Measurements from ENCODE around the gene SUSD3. TPM values are rescaled to one million over a fixed set of nuclear protein-coding genes. Genes with fewer than 3 reads are reported as not detected.
"Not testable (repeated sequence)": the region's sequence is repeated elsewhere in the genome, so short reads cannot be mapped to it uniquely, and the experiment has no call there.

SUSD3 gene
- 1.7 TPM for total RNA-seq
- long read RNA-seq, partial matches to known transcripts, result 0 of 1 reads
- long read RNA-seq, other reads (novel, unspliced or antisense), result 0 of 1 reads

GRCh38 chr9:93058355-93059010, at the start of gene SUSD3:
Gene SUSD3, plus strand, starts transcription at chr9:93058701. Its CDS starts 42 bp downstream, at chr9:93058743.
- intact Hi-C loops (cut with DNase I), result no loop called here
- peak; percentile 53 for ATAC-seq
- DNase-seq (ENCODE audit: missing footprints), result peak; percentile 86

- DNase-seq (ENCODE audit: missing footprints), result no peak
- no peak for ATAC-seq
- intact Hi-C loops (cut with DNase I), result no loop called here
These were observed 49.0 kb upstream of the SUSD3 start for GRCh38 chr9:93009337-93010015.

GRCh38 chr9:93010056-93010455, 48.4 kb upstream of the SUSD3 start:
- intact Hi-C loops (cut with DNase I), result no loop called here
- DNase-seq (ENCODE audit: missing footprints), result no peak
- no peak for ATAC-seq

GRCh38 chr9:93010704-93011103, 47.8 kb upstream of the SUSD3 start:
- intact Hi-C loops (cut with DNase I), result no loop called here
- no peak for DNase-seq (ENCODE audit: missing footprints)
- no peak for ATAC-seq

GRCh38 chr9:93011114-93011513, 47.4 kb upstream of the SUSD3 start:
- intact Hi-C loops (cut with DNase I), result no loop called here
- ATAC-seq (no peak), DNase-seq (ENCODE audit: missing footprints) (no peak)

GRCh38 chr9:93012963-93013855, 45.3 kb upstream of the SUSD3 start:
- no peak for ATAC-seq
- intact Hi-C loops (cut with DNase I), result no loop called here
- no peak for DNase-seq (ENCODE audit: missing footprints)

- DNase-seq (ENCODE audit: missing footprints), result no peak
- ATAC-seq, result no peak
- intact Hi-C loops (cut with DNase I), result no loop called here
These were observed 44.5 kb upstream of the SUSD3 start for GRCh38 chr9:93013856-93014582.

- ATAC-seq; intact Hi-C loops (cut with DNase I); DNase-seq (ENCODE audit: missing footprints): not testable (repeated sequence)
These were observed 43.3 kb upstream of the SUSD3 start for GRCh38 chr9:93015190-93015589.

GRCh38 chr9:93017621-93018020, 40.9 kb upstream of the SUSD3 start:
- no peak for ATAC-seq
- intact Hi-C loops (cut with DNase I), result no loop called here
- no peak for DNase-seq (ENCODE audit: missing footprints)

GRCh38 chr9:93020151-93020550, 38.4 kb upstream of the SUSD3 start:
- ATAC-seq, result no peak
- no peak for DNase-seq (ENCODE audit: missing footprints)
- intact Hi-C loops (cut with DNase I), result no loop called here

GRCh38 chr9:93020771-93021670, 37.5 kb upstream of the SUSD3 start:
- intact Hi-C loops (cut with DNase I), result no loop called here
- DNase-seq (ENCODE audit: missing footprints) (no peak), ATAC-seq (no peak)

GRCh38 chr9:93022066-93022465, 36.4 kb upstream of the SUSD3 start:
- no peak for DNase-seq (ENCODE audit: missing footprints)
- intact Hi-C loops (cut with DNase I), result no loop called here
- no peak for ATAC-seq

- no peak for ATAC-seq
- DNase-seq (ENCODE audit: missing footprints), result no peak
These were observed 35.6 kb upstream of the SUSD3 start for GRCh38 chr9:93022721-93023520.

GRCh38 chr9:93023521-93023815, 35.0 kb upstream of the SUSD3 start:
- no peak for DNase-seq (ENCODE audit: missing footprints)
- no peak for ATAC-seq
- intact Hi-C loops (cut with DNase I), result no loop called here

More at GRCh38 chr9:93022721-93023520, 35.6 kb upstream of the SUSD3 start:
- intact Hi-C loops (cut with DNase I), result no loop called here

GRCh38 chr9:93024646-93024910, 33.9 kb upstream of the SUSD3 start:
- no peak for ATAC-seq
- no peak for DNase-seq (ENCODE audit: missing footprints)
- intact Hi-C loops (cut with DNase I), result no loop called here

- no peak for DNase-seq (ENCODE audit: missing footprints)
- ATAC-seq, result no peak
- intact Hi-C loops (cut with DNase I), result no loop called here
These were observed 33.4 kb upstream of the SUSD3 start for GRCh38 chr9:93024986-93025630.

- intact Hi-C loops (cut with DNase I), result no loop called here
- no peak for DNase-seq (ENCODE audit: missing footprints)
These were observed 32.8 kb upstream of the SUSD3 start for GRCh38 chr9:93025736-93026135.

More at GRCh38 chr9:93025736-93026135, 32.8 kb upstream of the SUSD3 start:
- no peak for ATAC-seq

All from Right ventricle myocardium inferior (tissue), 1 donor.